Spleen (tissue), 7 donors: ENCODE data around the gene NUP37.

Experiments used
- CTCF ChIP-seq, 11 experiments: fragments of 200-600 bp in 7 of 11; fragments of 450-650 bp in 4 of 11; sonication (generic) in 4 of 11; IDR thresholded peaks in 8 of 11; conservative IDR thresholded peaks in 3 of 11; 1 replicate in 7 of 11; 2 replicates in 4 of 11; pipeline versions ENCODE4 v1.4.0 to v1.8.0; 2016 to 2021; ENCODE audit warnings: antibody characterized with exemption in 11 of 11, inconsistent platforms in 4 of 11, mild to moderate bottlenecking in 1 of 11
- POLR2A ChIP-seq, 3 donors: fragments of 450-650 bp; IDR thresholded peaks; one replicate each; pipeline ENCODE4 v1.5.1; 2017; ENCODE audit warnings: antibody characterized with exemption in 3 of 3, mild to moderate bottlenecking in 1 of 3
- donor health status: DM: no; HTN: no; CAD: no; lungs with moderate emphysema.
- donor health status: DM: no; HTN: no; CAD: no.
- donor health status: DM: no; HTN: no; CAD: no.

GRCh38 chr12:102050660-102051430, 69.1 kb downstream of the NUP37 start:
- TF ChIP-seq CTCF (IDR thresholded peaks at IDR 0.05 in 8 of 11, conservative IDR thresholded peaks at IDR 0.05 in 3 of 11) (no peak), POLR2A (IDR thresholded peaks at IDR 0.05) (no peak)
